ENCODE results near the gene ADAMTS8. TPM values are rescaled to one million over a fixed set of nuclear protein-coding genes. Genes with fewer than 3 reads are reported as not detected.

Gene ADAMTS8
- total RNA-seq, 1 experiment from 2014 or later, result 0.07 TPM

DNA sequence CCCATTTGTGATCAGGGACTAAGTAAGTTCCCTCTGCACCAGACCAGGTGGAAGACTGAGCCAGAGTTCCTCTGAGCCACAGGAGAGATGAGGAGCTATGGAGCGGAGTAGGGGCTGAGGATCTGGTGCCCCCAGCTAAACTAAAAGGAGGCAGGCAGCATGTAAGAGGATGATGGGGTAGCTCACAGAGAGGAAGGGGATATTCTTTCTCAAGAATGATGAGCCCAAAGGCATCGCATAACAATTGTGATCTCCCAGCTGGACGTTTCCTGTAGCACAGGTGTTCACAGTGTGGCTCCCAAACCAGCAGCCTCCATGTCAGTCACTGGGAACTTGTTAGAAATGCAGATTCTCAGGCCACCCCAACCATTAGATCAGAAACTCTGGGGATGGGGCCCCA lies 24.4 kb downstream of the ADAMTS8 start (continued):
- TF ChIP-seq, protein P1, sequence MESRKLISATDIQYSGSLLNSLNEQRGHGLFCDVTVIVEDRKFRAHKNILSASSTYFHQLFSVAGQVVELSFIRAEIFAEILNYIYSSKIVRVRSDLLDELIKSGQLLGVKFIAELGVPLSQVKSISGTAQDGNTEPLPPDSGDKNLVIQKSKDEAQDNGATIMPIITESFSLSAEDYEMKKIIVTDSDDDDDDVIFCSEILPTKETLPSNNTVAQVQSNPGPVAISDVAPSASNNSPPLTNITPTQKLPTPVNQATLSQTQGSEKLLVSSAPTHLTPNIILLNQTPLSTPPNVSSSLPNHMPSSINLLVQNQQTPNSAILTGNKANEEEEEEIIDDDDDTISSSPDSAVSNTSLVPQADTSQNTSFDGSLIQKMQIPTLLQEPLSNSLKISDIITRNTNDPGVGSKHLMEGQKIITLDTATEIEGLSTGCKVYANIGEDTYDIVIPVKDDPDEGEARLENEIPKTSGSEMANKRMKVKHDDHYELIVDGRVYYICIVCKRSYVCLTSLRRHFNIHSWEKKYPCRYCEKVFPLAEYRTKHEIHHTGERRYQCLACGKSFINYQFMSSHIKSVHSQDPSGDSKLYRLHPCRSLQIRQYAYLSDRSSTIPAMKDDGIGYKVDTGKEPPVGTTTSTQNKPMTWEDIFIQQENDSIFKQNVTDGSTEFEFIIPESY (IDR thresholded peaks at IDR 0.05; ENCODE audit: extremely low read depth, insufficient replicate concordance, low read length), result no peak
- TF ChIP-seq EZH2 (IDR thresholded peaks at IDR 0.05), result no peak
- no peak for TF ChIP-seq EZH2phosphoT487 (IDR thresholded peaks at IDR 0.05; ENCODE audit: borderline replicate concordance)
- no peak for TF ChIP-seq SRF (IDR thresholded peaks at IDR 0.05; ENCODE audit: low read depth)
- TF ChIP-seq JUND (IDR thresholded peaks at IDR 0.05), result no peak
- no peak for TF ChIP-seq YY1 (IDR thresholded peaks at IDR 0.05; ENCODE audit: extremely low read depth, insufficient replicate concordance, low read depth, low read length)
- no peak for TF ChIP-seq ELF1 (IDR thresholded peaks at IDR 0.05; ENCODE audit: borderline replicate concordance, low read depth)
- no peak for TF ChIP-seq POLR2A (IDR thresholded peaks at IDR 0.05; ENCODE audit: borderline replicate concordance, extremely low read depth, insufficient read depth, insufficient read length)

DNA sequence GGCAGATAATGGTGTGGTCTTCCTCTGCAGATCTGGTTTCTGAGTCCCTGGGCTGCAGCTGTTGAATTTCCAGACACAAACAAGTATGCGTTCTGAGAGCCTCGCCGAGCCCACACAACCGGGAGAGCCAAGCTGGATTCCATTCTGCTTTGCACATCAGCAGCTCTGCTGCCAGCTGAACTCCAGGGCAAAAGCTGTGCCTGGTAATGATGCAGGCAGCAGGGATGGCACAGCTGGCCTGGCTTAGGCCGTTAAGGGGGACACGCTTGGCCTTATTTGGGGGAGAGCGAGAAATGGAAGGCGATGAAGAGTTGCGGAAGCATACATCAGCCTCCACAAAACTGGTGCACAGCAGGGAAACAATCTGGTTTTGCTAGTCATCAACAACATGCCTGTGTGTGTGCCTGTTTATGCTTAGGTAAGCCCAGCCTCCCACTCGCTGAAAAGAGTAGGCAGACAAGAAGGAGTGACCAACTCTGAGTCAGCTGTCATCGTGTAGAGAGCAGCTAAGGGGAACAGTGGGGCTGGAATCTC lies 25.1 kb downstream of the ADAMTS8 start:
- Histone ChIP-seq H3K27me3 (ENCODE audit: insufficient read depth, low read length) (peaks cover 6% of the 10 kb centered on the region; the same call in 1 of the 2 replicates), H3K79me2 (ENCODE audit: insufficient read depth, low read length) (no peaks in the 10 kb centered on the region), H3K4me2 (ENCODE audit: low read length) (no peak overlapping the region), H3K27ac (ENCODE audit: low read depth, low read length) (no peak overlapping the region), H3K4me3 (replicated peaks in 1 of 2; ENCODE audit: low read depth in 1 of 2, low read length in 2 of 2) (no peak overlapping the region), H3K9me2 (ENCODE audit: insufficient read depth) (no peaks in the 10 kb centered on the region), H4K20me1 (ENCODE audit: insufficient read depth) (no peaks in the 10 kb centered on the region), H3K4me1 (ENCODE audit: control insufficient read depth in 1 of 2, insufficient read depth in 2 of 2, low read length in 2 of 2) (peaks cover 0 to 7% of the 10 kb centered on the region in 2 experiments; a peak in 2 of 4 replicates), H3K36me3 (ENCODE audit: control insufficient read depth in 1 of 2, insufficient read depth in 2 of 2, low read length in 2 of 2) (no peaks in the 10 kb centered on the region), H3K9ac (ENCODE audit: low read length) (no peak overlapping the region), H3K9me3 (ENCODE audit: control insufficient read depth in 1 of 2, insufficient read depth in 1 of 2, low read depth in 1 of 2, low read length in 2 of 2) (no peaks in the 10 kb centered on the region), H2AFZ (ENCODE audit: low read depth, low read length, poor library complexity, severe bottlenecking) (no peak overlapping the region)
- intact Hi-C loops (cut with micrococcal nuclease), result no loop called here
- ChIA-PET POLR2A (no interaction called here), CTCF (no interaction called here), RAD21 (ENCODE audit: low non-redundant PET in 1 of 2, low total read pairs in 2 of 2, uncharacterized antibody in 2 of 2, unreplicated experiment in 2 of 2) (no interaction called here)
- TF ChIP-seq, protein P1 (IDR thresholded peaks at IDR 0.05; ENCODE audit: extremely low read depth, insufficient replicate concordance, low read length), result no peak
- TF ChIP-seq, protein P2, sequence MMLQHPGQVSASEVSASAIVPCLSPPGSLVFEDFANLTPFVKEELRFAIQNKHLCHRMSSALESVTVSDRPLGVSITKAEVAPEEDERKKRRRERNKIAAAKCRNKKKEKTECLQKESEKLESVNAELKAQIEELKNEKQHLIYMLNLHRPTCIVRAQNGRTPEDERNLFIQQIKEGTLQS (IDR thresholded peaks at IDR 0.05), result no peak
- TF ChIP-seq EZH2phosphoT487 (IDR thresholded peaks at IDR 0.05; ENCODE audit: borderline replicate concordance) (no peak), EGR1 (IDR thresholded peaks at IDR 0.05; ENCODE audit: low read depth) (no peak), POLR2AphosphoS5 (IDR thresholded peaks at IDR 0.05; ENCODE audit: low read depth, low read length) (no peak)
- BruUV-seq (replicated peaks), result no TSS peak
- DNase-seq (ENCODE audit: low read depth, low spot score) (no peak), ATAC-seq (no peak)

Measured in HCT116 (cell line).